Measurements from ENCODE around the gene PEAK1.

GRCh38 chr15:77084436-77084835, 335.5 kb downstream of the PEAK1 start:
- TF ChIP-seq YY1 (IDR thresholded peaks at IDR 0.05; ENCODE audit: low read depth, low read length) (no peak), CREB1 (IDR thresholded peaks at IDR 0.05; ENCODE audit: low read depth) (no peak), SRF (IDR thresholded peaks at IDR 0.05; ENCODE audit: low read depth in 2 of 2, low read length in 2 of 2) (no peak), HCFC1 (IDR thresholded peaks at IDR 0.05; ENCODE audit: low read length) (no peak), JUNB (IDR thresholded peaks at IDR 0.05) (no peak), MYC (IDR thresholded peaks at IDR 0.05; ENCODE audit: insufficient read depth, insufficient read length, insufficient replicate concordance, low read length, severe bottlenecking) (no peak), MXI1 (IDR thresholded peaks at IDR 0.05; ENCODE audit: low read depth, low read length) (no peak), ZSCAN29 (IDR thresholded peaks at IDR 0.05) (no peak)

All from GM12878 (cell line).